Cardiac muscle cell (in vitro differentiated cells and primary cell): ENCODE results near the gene RRBP1. TPM values are rescaled to one million over a fixed set of nuclear protein-coding genes. Genes with fewer than 3 reads are reported as not detected.

Experiments used
- DNase-seq, 2 donors: peaks; one replicate each; pipeline versions ENCODE4 v3.0.0 to v3.0.0-alpha.2; 2010 to 2017; ENCODE audit warnings: low read depth in 1 of 2, low spot score in 1 of 2
- H3K27ac ChIP-seq: fragments of 200-600 bp; sonication (generic); 2 replicates; pipeline ENCODE4 v1.5.1; 2016
- H3K27me3 ChIP-seq: fragments of 200-600 bp; sonication (generic); 2 replicates; pipeline ENCODE4 v1.6.0; 2016; ENCODE audit warnings: control low read depth
- H3K36me3 ChIP-seq: fragments of 200-600 bp; sonication (generic); 2 replicates; pipeline ENCODE4 v1.5.1; 2016; ENCODE audit warnings: control low read depth
- H3K4me1 ChIP-seq: fragments of 200-600 bp; sonication (generic); 2 replicates; pipeline ENCODE4 v1.8.1; 2017; ENCODE audit warnings: low read depth, mild to moderate bottlenecking, mixed run types
- H3K4me3 ChIP-seq: fragments of 200-600 bp; sonication (generic); 2 replicates; pipeline ENCODE4 v1.5.1; 2016; ENCODE audit warnings: mild to moderate bottlenecking
- H3K9me3 ChIP-seq: fragments of 200-600 bp; sonication (generic); 2 replicates; pipeline ENCODE4 v1.5.1; 2017; ENCODE audit warnings: low read depth, mild to moderate bottlenecking, control low read depth
- polyA plus RNA-seq: library from polyadenylated mRNA; unstranded; fragments of >200 nt; fragmentation: Nextera tagmentation; extraction: Ambion mirVana; gene quantifications from 2 replicates; pipeline ENCODE4 v1.2.1, GENCODE V29; 2016
- total RNA-seq: library from RNA; depleted of rRNA; stranded (reverse); fragments of >200 nt; gene quantifications from 2 replicates; pipeline ENCODE4 v1.2.3, GENCODE V29; 2016
- TF ChIP-seq, protein P1 (sequence below): IDR thresholded peaks from 2 replicates; pipeline ENCODE4 v1.5.1; 2012; ENCODE audit warnings: low read depth, mild to moderate bottlenecking, low read length

RRBP1 gene
- total and polyA plus RNA-seq, 2 experiments from 2014 or later, result 50.7 to 77.5 TPM

DNA sequence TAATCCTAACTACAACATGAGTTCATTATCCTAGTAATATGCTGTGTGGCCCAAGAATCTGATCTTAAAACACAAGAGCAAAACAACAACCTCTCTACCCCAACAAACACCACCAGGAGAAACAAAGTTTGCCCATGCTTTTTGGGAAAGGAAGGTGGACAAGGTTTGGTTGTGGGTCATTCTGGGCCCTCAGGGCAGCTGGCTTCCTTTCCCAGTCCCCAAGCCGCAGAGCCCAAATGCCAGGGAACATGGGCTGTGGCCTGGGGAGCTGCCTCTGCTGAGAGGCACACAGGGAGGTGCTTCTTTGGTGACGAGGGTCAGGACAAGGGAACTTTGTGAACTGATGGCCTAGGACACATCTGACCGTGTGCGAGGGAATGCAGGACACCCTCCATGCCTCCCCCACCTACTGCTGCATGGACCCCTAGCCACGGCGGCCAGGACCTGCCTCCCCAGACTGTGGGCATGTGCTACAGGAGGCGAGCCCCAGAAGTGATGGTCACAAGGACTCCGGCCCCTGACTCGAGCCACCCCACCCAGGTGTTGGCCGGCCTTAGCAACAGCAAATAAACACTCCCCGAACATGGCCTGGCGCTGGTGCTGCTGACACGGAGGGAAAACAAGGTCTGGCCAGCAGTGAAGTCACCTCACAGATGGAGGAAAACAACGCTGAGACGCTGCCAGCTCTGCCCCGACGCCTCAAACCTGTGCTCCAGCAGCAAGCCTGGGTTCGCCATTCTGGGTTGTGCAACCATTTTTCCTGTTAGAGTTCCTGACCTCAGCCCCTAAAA lies 55.6 kb downstream of the RRBP1 start:
- H3K9me3 ChIP-seq, result no peaks in the 10 kb centered on the region
- TF ChIP-seq, protein P1, sequence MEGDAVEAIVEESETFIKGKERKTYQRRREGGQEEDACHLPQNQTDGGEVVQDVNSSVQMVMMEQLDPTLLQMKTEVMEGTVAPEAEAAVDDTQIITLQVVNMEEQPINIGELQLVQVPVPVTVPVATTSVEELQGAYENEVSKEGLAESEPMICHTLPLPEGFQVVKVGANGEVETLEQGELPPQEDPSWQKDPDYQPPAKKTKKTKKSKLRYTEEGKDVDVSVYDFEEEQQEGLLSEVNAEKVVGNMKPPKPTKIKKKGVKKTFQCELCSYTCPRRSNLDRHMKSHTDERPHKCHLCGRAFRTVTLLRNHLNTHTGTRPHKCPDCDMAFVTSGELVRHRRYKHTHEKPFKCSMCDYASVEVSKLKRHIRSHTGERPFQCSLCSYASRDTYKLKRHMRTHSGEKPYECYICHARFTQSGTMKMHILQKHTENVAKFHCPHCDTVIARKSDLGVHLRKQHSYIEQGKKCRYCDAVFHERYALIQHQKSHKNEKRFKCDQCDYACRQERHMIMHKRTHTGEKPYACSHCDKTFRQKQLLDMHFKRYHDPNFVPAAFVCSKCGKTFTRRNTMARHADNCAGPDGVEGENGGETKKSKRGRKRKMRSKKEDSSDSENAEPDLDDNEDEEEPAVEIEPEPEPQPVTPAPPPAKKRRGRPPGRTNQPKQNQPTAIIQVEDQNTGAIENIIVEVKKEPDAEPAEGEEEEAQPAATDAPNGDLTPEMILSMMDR, result no peak

DNA sequence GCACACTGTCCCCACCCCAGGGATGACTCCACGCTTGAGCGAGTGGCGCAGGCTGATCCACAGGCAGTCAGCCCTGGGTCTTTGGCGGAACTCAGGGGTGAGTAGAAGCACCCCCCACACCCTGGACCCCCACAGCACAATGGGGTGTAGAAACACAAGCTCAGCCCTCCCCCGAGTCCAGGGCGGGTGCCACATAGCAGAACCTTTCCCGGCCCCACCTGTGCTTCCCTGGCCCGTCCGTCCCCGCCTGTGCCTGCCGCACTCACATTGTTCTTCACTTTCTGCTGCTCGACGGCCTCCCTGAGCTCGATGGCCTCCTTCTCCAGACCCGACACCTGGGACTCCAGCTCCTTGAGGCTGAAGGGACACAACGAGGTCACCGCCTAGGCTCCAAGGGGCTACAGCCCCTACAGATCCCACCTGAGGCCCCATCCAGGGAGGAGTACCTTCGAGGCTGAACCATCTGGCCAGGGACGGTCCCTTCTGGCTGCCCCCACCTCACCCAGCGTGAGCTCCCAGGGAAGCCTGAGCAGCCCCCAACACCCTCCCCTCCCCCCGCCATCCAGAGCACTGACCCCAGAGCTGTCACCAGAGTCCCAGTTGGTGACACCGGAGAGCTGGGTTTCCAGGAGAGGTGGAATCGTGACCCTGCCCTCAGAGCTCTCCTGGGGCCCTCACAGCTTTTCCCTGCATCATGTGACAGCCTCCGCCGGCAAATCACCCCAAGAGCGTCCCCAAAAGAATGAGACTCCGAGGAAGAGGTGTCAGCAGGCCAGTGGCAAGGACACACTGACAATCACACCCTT lies 56.6 kb downstream of the RRBP1 start:
- Histone ChIP-seq H3K36me3 (peaks cover 27% of the 10 kb centered on the region), H3K27ac (no peak overlapping the region), H3K9me3 (no peaks in the 10 kb centered on the region), H3K27me3 (no peaks in the 10 kb centered on the region), H3K4me3 (no peak overlapping the region), H3K4me1 (no peaks in the 10 kb centered on the region)
- TF ChIP-seq, protein P1, result no peak
- DNase-seq, result no peak

More for the DNA sequence above, 55.6 kb downstream of the RRBP1 start:
- DNase-seq, result no peak
- no peak overlapping the region for H3K27ac ChIP-seq
- no peaks in the 10 kb centered on the region for H3K27me3 ChIP-seq
- no peaks in the 10 kb centered on the region for H3K4me1 ChIP-seq
- peaks cover 18% of the 10 kb centered on the region for H3K36me3 ChIP-seq
- H3K4me3 ChIP-seq, result no peak overlapping the region

DNA sequence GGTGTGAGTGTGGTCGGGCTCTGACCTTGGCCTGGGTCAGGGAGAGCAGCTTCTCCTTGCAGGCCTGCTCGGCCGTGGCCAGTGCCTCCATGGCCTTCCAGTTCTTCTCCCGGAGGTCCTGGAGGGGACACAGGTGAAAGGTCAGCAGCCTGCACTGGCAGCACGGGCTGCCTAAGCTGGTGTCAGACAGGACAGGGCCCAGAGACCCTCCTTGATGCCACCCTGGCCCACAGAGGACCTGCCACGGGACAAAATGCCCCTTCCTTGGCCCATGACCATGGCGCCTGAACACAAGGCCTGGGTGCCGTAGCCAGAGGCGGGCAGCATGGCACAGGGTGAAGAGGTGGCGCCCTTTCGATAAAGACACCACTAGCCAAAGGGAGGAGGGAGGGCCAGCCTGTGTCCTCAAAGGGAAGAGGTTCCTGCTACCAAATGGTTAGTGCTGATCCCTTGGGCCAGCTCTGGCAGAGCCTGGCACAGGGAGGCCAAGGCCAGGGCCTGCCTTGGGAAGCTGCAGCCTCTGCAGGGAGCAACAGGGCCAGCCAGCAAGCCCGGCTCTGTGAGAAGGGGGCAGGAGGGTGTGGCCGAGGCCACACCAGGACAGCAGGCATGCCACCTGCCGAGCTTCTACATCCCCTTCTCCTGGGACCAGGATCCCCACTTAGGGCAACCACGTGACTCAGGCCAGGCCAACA lies 57.3 kb downstream of the RRBP1 start:
- DNase-seq, result no peak
- Histone ChIP-seq H3K4me3 (no peak overlapping the region), H3K4me1 (no peaks in the 10 kb centered on the region), H3K27me3 (no peaks in the 10 kb centered on the region), H3K27ac (no peak overlapping the region), H3K36me3 (peaks cover 33% of the 10 kb centered on the region), H3K9me3 (no peaks in the 10 kb centered on the region)
- TF ChIP-seq, protein P1, result no peak

DNA sequence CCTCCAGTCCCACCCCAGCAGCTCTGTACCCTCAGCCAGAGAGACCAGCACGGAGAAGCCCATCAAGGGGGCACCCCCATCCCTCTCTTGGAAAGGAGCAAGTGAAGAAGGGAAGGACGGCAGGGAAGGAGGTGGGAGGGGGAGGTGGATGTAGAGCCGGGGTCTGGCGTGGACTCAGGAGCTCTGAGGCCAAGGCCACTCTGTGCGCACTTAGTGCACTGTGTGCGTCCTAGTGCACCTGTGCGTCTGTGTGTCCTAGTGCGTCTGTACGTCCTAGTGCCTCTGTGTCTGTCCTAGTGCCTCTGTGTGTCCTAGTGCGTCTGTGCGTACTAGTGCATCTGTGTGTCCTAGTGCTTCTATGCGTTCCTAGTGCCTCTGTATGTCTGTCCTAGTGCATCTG lies 58.0 kb downstream of the RRBP1 start:
- no peaks in the 10 kb centered on the region for H3K9me3 ChIP-seq
- H3K4me1 ChIP-seq, result no peaks in the 10 kb centered on the region
- TF ChIP-seq, protein P1, result no peak
- H3K36me3 ChIP-seq, result peaks cover 35% of the 10 kb centered on the region
- no peak overlapping the region for H3K27ac ChIP-seq
- no peak for DNase-seq
- H3K4me3 ChIP-seq, result no peak overlapping the region
- H3K27me3 ChIP-seq, result no peaks in the 10 kb centered on the region

DNA sequence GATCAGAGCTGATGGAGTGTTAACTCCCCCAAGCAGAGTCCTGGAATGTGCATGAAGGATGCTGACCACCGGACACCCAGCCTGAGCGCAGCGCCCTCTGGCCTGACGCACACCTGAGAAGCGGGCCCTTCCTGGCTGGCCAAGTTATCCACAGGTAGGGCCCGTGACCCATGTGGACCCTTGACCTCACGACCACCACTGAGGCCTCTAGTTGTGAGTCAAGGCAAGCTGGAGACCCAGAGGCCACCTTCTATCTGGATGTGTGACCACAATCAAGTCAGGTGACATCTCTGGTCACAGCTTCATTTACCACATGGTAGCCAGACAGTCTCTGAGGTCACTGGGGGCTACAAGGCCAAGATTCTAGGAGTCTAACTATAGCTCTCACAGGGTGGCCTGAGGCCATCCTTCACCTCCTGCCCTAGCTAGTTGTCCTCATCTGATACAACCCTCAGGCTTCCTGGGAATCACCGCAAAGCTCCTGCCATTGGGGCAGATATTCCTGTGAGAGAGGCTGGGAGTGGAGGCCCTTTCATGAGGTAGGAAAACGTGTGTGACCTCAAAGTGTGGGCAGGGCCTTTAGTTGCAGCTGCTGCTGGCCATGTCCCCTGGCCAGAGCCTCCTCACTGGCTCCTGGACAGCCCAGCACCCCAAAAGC lies 59.1 kb downstream of the RRBP1 start:
- no peaks in the 10 kb centered on the region for H3K27me3 ChIP-seq
- no peak overlapping the region for H3K4me3 ChIP-seq
- peaks cover 35% of the 10 kb centered on the region for H3K36me3 ChIP-seq
- no peak for DNase-seq
- H3K27ac ChIP-seq, result no peak overlapping the region
- H3K9me3 ChIP-seq, result no peaks in the 10 kb centered on the region
- TF ChIP-seq, protein P1, result no peak
- no peaks in the 10 kb centered on the region for H3K4me1 ChIP-seq
